Measurements from ENCODE around the gene TSPAN5.
"Not testable (repeated sequence)": the region's sequence is repeated elsewhere in the genome, so short reads cannot be mapped to it uniquely, and the experiment has no call there.

Gene TSPAN5

GRCh38 chr4:98546910-98547594 lies 111.4 kb downstream of the TSPAN5 start:
- DNase-seq (ENCODE audit: low spot score), result peak; percentile 68

GRCh38 chr4:98544818-98545414 lies 113.5 kb downstream of the TSPAN5 start:
- no peak for DNase-seq (ENCODE audit: low spot score)

- DNase-seq (ENCODE audit: low spot score), result no peak
These were observed 114.1 kb downstream of the TSPAN5 start for GRCh38 chr4:98544141-98544817.

- DNase-seq (ENCODE audit: low spot score), result no peak
These were observed 116.4 kb downstream of the TSPAN5 start for GRCh38 chr4:98542011-98542410.

- no peak for DNase-seq (ENCODE audit: low spot score)
These were observed 117.6 kb downstream of the TSPAN5 start for GRCh38 chr4:98540803-98541202.

- DNase-seq (ENCODE audit: low spot score), result no peak
These were observed 118.7 kb downstream of the TSPAN5 start for GRCh38 chr4:98539741-98540140.

GRCh38 chr4:98539299-98539698 lies 119.1 kb downstream of the TSPAN5 start:
- DNase-seq (ENCODE audit: low spot score), result no peak

- DNase-seq (ENCODE audit: low spot score), result no peak
These were observed 121.8 kb downstream of the TSPAN5 start for GRCh38 chr4:98536631-98537030.

- not testable (repeated sequence) for DNase-seq (ENCODE audit: low spot score)
These were observed 124.3 kb downstream of the TSPAN5 start for GRCh38 chr4:98534146-98534545.

- no peak for DNase-seq (ENCODE audit: low spot score)
These were observed 127.8 kb downstream of the TSPAN5 start for GRCh38 chr4:98530572-98530971.

GRCh38 chr4:98529970-98530569 lies 128.3 kb downstream of the TSPAN5 start:
- DNase-seq (ENCODE audit: low spot score), result no peak

GRCh38 chr4:98528882-98529281 lies 129.5 kb downstream of the TSPAN5 start:
- DNase-seq (ENCODE audit: low spot score), result no peak

- DNase-seq (ENCODE audit: low spot score), result no peak
These were observed 130.7 kb downstream of the TSPAN5 start for GRCh38 chr4:98527534-98528269.

GRCh38 chr4:98524230-98524629 lies 134.2 kb downstream of the TSPAN5 start:
- DNase-seq (ENCODE audit: low spot score), result no peak

- DNase-seq (ENCODE audit: low spot score), result peak; percentile 48
These were observed 135.6 kb downstream of the TSPAN5 start for GRCh38 chr4:98522636-98523395.

GRCh38 chr4:98522062-98522461 lies 136.3 kb downstream of the TSPAN5 start:
- DNase-seq (ENCODE audit: low spot score), result peak; percentile 46

GRCh38 chr4:98521486-98521885 lies 136.9 kb downstream of the TSPAN5 start:
- DNase-seq (ENCODE audit: low spot score), result no peak

- no peak for DNase-seq (ENCODE audit: low spot score)
These were observed 139.0 kb downstream of the TSPAN5 start for GRCh38 chr4:98519268-98519977.

- no peak for DNase-seq (ENCODE audit: low spot score)
These were observed 139.7 kb downstream of the TSPAN5 start for GRCh38 chr4:98518559-98519267.
